Activated CD4-positive, CD25-positive, alpha-beta regulatory T cell (primary cell): Measurements from ENCODE around the gene CCT3.
A peak's percentile ranks its signal among the peaks of the same experiment; 100 is the strongest.
"Not testable (repeated sequence)": the region's sequence is repeated elsewhere in the genome, so short reads cannot be mapped to it uniquely, and the experiment has no call there.

Experiments
- DNase-seq, 4 experiments: peaks; one replicate each; lab custom pipeline; 2025; lab: John Stamatoyannopoulos, UW

The CCT3 gene

GRCh38 chr1:156338180-156338976 lies at the start of gene CCT3, which contains the start of gene TSACC:
CCT3 (minus strand) TSS chr1:156338292; CDS start chr1:156338184, 108 bp downstream.
TSACC (plus strand) TSS chr1:156338526; CDS start chr1:156339758, 1,232 bp downstream.
- peak; percentile 96 to 98 (median 98) for DNase-seq

GRCh38 chr1:156387870-156388173 lies 49.7 kb upstream of the CCT3 start:
- DNase-seq, result no peak

- no peak for DNase-seq
These were observed 49.1 kb upstream of the CCT3 start for GRCh38 chr1:156386949-156387869.

GRCh38 chr1:156386134-156386901 lies 48.2 kb upstream of the CCT3 start:
- no peak for DNase-seq

GRCh38 chr1:156385534-156386031 lies 47.5 kb upstream of the CCT3 start:
- peak; percentile 45 to 71 (median 53) for DNase-seq

GRCh38 chr1:156384658-156385057 lies 46.6 kb upstream of the CCT3 start:
- DNase-seq, result no peak

- DNase-seq, result no peak
These were observed 45.9 kb upstream of the CCT3 start for GRCh38 chr1:156384007-156384406.

GRCh38 chr1:156383023-156383422 lies 44.9 kb upstream of the CCT3 start:
- peak; percentile 9 to 31 (median 18) for DNase-seq

- no peak for DNase-seq
These were observed 44.5 kb upstream of the CCT3 start for GRCh38 chr1:156382561-156382960.

GRCh38 chr1:156379420-156380165 lies 41.5 kb upstream of the CCT3 start:
- no peak for DNase-seq

GRCh38 chr1:156378557-156378956 lies 40.5 kb upstream of the CCT3 start:
- no peak for DNase-seq

GRCh38 chr1:156376958-156377919 lies 39.1 kb upstream of the CCT3 start:
- DNase-seq, result no peak

- DNase-seq, result no peak
These were observed 38.1 kb upstream of the CCT3 start for GRCh38 chr1:156376146-156376545.

- DNase-seq, result no peak
These were observed 35.5 kb upstream of the CCT3 start for GRCh38 chr1:156373546-156373945.

- no peak for DNase-seq
These were observed 34.8 kb upstream of the CCT3 start for GRCh38 chr1:156372876-156373275.

- DNase-seq, result no peak
These were observed 34.1 kb upstream of the CCT3 start for GRCh38 chr1:156372265-156372586.

GRCh38 chr1:156371553-156372264 lies 33.6 kb upstream of the CCT3 start:
- no peak for DNase-seq

GRCh38 chr1:156369685-156370286 lies 31.7 kb upstream of the CCT3 start:
- DNase-seq, result not testable (repeated sequence)
